H7 (cell line): Measurements from ENCODE around the gene BPGM. TPM values are rescaled to one million over a fixed set of nuclear protein-coding genes. Genes with fewer than 3 reads are reported as not detected.
A peak's percentile ranks its signal among the peaks of the same experiment; 100 is the strongest.
"Not testable (repeated sequence)": the region's sequence is repeated elsewhere in the genome, so short reads cannot be mapped to it uniquely, and the experiment has no call there.

Source experiments
- DNase-seq: peaks from one replicate; pipeline ENCODE4 v3.0.0; 2012
- H3K27me3 ChIP-seq: 2 replicates; pipeline ENCODE4 v1.6.0; 2011; ENCODE audit warnings: mild to moderate bottlenecking, low read length; ENCODE audit not compliant: control insufficient read depth, insufficient read depth
- H3K36me3 ChIP-seq: replicated peaks from 2 replicates; pipeline ENCODE4 v1.5.1; 2011; ENCODE audit warnings: low read length; ENCODE audit not compliant: control insufficient read depth, insufficient read depth
- H3K4me3 ChIP-seq: 2 replicates; pipeline ENCODE4 v1.5.1; 2011; ENCODE audit warnings: low read depth, mild to moderate bottlenecking, control low read depth, low read length, moderate library complexity; ENCODE audit not compliant: insufficient read depth
- total RNA-seq: library from RNA; depleted of rRNA; stranded (reverse); fragments of >200 nt; shearing (Covaris generic); gene quantifications from 2 replicates; pipeline ENCODE4 v1.2.3, GENCODE V29; 2014

The BPGM gene
- total RNA-seq, 1 experiment from 2014 or later, result 14.9 TPM

DNA sequence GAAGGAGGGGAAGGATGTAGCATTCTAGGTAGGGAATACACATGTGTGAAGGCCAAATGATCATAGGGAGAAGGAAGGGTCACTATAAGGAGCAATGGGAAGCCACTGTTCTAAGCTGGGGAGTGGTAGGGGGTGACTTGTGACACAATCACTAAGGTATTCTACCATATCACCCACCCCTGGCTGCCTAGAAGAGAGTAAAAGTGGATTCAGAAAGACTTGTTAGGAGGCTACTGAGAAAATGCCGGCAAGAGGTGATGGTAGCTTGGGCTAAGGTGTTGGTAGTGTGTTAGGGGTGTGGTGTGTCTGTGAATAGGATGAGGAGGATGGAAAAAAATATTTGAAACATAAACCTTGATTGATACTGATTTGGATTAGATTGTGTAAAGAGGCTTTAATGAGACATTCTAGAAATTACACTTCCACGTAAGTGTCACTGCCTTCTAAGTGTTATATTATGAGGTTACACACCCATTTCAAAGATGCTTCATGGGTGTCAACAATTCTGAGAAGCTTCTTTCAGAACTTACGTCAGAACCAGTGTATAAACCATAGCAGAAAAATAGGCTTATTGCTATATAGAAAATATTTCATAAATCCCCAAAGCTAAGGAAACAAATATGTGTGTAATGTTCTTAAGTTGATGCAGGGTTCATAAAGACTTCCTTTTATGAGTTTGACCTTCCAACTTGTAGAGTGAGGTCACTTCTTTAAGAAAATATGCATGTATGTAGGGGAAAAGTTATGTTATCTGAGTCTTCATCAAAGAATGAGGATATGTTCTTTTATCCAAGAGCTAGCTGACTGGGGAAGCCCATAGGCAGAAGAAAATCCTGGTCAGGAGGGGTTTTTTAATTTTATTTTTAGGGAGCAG lies 5.6 kb upstream of the BPGM start:
- Histone ChIP-seq H3K36me3 (no peaks in the 10 kb centered on the region), H3K4me3 (no peak overlapping the region), H3K27me3 (no peaks in the 10 kb centered on the region; the same call in 1 of the 2 replicates)
- DNase-seq, result no peak

DNA sequence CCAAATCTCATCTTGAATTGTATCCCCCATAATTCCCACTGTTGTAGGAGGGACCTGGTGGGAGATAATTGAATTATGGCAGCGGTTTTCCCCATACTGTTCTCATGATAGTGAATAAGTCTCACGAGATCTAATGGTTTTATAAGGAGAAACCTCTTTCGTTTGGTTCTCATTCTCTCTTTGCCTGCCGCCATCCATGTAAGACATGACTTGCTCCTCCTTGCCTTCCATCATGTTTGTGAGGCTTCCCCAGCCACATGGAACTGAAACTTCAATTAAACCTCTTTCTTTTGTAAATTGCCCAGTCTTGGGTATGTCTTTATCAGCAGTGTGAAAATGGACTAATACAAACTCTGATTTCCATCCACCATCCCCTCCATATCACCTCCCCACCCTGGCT lies 4.7 kb upstream of the BPGM start:
- not testable (repeated sequence) for H3K27me3 ChIP-seq, H3K36me3 ChIP-seq, DNase-seq, H3K4me3 ChIP-seq

DNA sequence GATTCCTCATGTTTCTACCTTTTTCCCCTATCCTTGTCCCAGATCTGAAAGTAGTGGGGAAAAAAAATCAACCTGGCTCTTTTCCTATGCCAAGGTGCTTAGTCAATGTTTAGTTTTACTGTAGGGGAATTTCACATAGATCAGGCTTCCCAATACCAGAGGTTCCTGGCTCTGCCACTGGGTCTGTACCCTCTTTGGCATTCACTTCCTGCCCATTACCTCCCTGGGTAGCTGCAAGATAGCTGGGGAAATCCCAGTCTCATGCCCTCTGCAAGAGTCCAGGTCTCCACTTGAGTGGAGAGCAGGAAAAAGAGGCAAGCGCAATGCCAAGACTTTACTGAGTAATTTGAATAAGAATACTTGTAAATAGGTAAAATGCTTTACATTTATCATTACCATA lies 3.5 kb upstream of the BPGM start:
- DNase-seq, result no peak
- no peaks in the 10 kb centered on the region for H3K36me3 ChIP-seq
- no peaks in the 10 kb centered on the region; the same call in 1 of the 2 replicates for H3K27me3 ChIP-seq
- H3K4me3 ChIP-seq, result no peak overlapping the region

DNA sequence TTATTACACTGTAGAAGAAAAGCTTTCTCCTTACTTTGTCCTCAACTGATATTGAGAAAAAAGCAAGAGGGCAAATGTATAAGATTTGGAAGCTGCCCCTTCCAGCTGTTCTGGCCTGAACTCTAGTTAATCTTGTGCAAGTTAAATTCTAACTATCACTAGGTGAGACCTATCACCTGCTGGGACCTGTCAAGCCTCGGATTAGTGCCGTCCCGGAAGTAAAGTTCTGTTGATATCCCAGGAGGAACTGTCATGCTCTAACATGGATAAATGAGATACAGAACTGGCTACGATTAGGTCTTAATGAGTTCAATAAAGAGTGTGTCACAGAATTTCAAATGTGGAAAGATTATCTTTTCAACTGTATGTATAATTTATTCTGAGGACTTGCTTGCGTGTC lies 1.2 kb upstream of the BPGM start:
- Histone ChIP-seq H3K36me3 (no peaks in the 10 kb centered on the region), H3K4me3 (no peak overlapping the region; the same call in 1 of the 2 replicates), H3K27me3 (no peaks in the 10 kb centered on the region; the same call in 1 of the 2 replicates)
- DNase-seq, result no peak

DNA sequence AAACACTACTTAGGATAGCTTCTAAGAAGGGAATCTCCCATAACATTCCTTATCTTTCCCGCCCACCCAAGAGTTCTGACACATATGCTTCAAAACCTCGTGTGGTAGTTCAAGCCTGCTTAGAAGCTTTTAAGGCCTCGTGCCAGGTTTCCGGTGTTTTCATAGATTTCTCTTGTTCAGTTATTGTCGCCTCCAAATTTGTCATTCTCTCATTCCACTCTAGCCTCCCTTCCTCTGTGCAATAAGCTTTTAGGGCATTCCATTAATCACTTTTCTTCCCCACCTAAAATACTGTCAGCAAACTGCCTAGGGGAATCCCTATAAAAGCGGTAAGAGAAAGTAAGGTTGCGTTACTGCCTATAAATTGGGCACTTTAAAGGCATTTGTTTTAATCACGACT lies 718 bp upstream of the BPGM start:
- Histone ChIP-seq H3K27me3 (no peaks in the 10 kb centered on the region), H3K4me3 (peak overlapping the region; percentile 76), H3K36me3 (no peaks in the 10 kb centered on the region)
- DNase-seq, result no peak

DNA sequence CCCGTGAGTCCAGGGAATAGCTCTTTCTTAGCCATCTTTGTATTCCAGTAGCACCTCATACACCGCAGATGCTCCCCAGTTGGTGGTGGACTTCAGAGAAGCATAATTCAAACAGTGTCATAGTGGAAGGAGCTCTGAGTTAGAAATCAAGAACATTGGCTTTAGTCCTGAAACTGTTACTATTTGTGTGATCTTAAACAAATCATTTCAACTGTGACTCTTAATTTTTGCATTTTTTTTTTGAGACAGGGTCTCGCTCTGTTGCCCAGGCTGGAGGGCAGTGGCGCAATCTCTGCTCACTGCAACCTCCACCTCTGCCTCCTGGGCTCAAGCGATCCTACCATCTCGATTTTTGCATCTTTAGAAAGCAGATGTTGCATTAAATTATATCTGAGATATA lies 1.8 kb downstream of the BPGM start:
- no peak for DNase-seq
- Histone ChIP-seq H3K27me3 (no peaks in the 10 kb centered on the region), H3K4me3 (no peak overlapping the region), H3K36me3 (no peaks in the 10 kb centered on the region)

DNA sequence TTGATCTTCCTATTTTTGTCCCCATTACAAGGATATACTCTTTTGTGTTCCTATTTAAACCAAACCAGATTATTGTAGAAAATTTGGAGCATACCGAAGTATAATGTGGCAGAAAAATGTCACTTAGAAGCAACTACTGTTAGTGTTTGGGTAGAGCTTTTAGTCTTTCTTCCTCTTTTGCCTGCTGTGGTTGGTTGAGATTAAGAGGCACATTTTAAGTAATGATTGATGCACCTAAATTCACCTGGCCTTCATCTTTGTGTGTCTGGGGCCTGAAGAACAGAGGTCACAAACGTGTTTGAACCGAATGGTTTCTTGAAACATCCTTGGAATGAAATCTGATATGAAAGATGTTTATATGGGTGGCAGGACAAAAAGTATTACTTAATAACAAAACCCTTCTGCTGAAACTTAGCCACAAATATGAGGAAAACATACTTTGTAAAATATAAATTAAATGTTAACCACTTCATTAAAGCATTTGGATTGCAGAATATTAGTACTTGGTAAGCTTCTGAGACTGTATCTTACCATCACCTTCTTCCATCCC lies 2.6 kb downstream of the BPGM start:
- no peaks in the 10 kb centered on the region for H3K27me3 ChIP-seq
- H3K36me3 ChIP-seq, result no peaks in the 10 kb centered on the region
- no peak for DNase-seq
- H3K4me3 ChIP-seq, result no peak overlapping the region

DNA sequence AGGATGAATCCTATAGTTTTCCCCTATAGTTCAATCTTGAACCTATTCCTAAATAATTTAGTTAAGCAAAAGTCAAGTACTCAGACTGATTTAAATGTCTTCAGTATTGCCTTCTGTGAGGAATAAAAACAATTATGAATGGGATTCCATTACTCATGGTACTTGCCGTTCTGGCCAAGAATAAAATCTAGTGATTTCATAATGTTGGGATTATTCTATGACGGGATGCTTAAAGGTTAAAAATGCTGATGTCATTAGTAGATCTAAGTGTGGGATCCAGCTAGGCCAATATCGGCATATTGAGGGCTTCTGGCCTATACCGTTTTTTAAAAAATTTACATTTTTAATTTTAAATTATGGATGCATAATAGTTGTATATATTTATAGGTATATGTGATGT lies 5.3 kb downstream of the BPGM start:
- Histone ChIP-seq H3K4me3 (no peak overlapping the region), H3K36me3 (no peaks in the 10 kb centered on the region), H3K27me3 (no peaks in the 10 kb centered on the region)
- no peak for DNase-seq

DNA sequence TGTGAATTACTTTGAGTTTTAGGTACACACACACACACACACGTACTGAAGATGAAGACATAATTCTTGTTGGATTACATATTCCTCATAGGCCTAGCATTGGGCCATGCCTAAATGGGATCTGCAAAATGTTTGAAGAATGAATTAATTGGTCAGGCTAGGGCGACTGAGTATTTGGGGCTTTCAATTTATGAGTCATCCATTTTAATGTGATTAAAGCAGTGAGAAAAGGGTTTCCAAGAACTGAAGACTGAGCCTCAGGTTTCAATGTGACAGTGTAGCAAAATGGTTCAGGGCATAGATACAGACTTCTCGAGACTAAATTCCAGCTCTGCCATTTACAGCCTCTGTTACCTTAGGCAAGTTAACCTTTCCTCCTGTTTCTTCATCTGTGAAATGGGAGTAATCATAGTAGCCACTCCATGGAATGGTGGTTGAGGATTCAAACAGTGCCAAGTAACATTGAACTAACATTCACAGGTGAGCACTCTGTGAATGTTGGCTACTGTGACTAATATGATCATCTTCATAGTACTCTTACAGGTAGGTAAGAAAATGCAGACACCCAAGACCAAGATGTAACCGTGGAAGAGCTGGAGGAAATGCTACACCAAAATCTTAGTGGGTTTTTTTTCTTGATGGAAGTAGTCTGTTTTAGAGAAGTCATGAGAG lies 7.6 kb downstream of the BPGM start:
- H3K36me3 ChIP-seq, result no peaks in the 10 kb centered on the region
- H3K27me3 ChIP-seq, result no peaks in the 10 kb centered on the region
- no peak overlapping the region for H3K4me3 ChIP-seq
- no peak for DNase-seq

DNA sequence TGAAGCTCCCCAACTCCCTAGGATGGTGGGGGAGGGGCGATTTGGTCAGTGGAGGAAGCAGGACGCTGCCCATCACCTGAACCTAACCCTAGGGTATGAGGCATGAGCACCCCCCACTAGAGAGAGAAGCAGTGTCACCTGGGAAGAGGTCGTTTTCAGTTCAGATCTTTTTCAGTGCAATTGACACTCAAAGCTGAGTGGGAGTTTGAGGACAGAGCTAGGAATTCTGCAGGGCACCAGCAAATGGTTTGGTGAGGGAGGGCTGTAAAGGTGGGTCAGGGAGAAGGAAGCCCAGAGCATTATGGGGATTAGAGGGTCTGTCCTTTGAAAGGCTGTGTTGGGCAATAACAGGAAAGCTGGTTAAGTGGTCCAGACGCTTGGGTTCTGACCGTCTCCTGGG lies 10.9 kb downstream of the BPGM start:
- Histone ChIP-seq H3K27me3 (no peaks in the 10 kb centered on the region), H3K4me3 (no peak overlapping the region), H3K36me3 (no peaks in the 10 kb centered on the region; the same call in 1 of the 2 replicates)
- DNase-seq, result no peak

DNA sequence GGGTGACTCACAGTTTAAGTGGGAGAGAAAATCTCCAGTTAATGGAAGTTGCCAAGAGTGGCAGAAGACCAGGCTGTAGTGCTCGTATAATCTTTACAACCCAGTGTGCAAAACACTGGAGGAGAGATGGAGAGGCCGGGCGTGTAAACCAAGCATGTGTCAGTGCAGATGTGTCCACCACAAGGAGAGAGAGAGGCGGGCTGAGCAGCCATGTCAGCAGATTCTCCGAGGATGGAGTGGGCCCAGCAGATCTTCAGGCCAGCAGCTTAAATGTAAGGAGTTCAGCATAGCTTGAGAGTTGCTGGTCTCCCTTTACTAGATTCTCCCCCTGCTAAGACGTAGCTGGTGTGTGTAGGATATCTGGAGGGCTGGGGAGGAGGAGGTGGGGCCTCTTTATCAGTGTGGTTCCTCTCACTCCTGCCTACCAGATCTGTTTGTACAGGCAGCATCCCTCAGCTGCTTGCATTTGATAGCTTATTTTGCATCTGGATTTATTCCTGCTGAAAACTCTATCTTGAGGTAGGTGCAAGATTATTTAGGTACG lies 13.7 kb downstream of the BPGM start:
- H3K27me3 ChIP-seq, result no peaks in the 10 kb centered on the region
- H3K36me3 ChIP-seq, result no peaks in the 10 kb centered on the region; the same call in 1 of the 2 replicates
- no peak for DNase-seq
- no peak overlapping the region for H3K4me3 ChIP-seq

DNA sequence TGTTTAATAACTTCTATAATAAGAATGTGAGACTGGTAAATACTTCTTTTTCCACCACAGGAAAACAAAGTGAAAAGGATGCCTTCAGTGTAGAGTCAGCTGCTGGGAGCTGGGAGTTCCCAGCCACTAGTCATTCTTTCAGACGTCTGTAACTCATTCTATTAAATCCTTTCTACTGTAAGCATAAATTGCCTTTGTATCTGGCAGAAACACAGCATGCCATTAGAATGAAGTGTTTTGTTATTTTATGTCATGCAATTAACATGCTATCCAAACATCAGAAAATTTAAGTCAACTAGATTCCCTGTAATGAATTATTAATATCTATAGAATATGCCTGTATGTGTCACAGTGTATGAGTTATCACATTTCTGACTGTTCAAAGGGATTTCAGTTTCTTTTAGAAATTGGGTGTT lies 14.3 kb downstream of the BPGM start:
- no peak for DNase-seq
- Histone ChIP-seq H3K27me3 (no peaks in the 10 kb centered on the region), H3K36me3 (no peaks in the 10 kb centered on the region; the same call in 1 of the 2 replicates), H3K4me3 (no peak overlapping the region)

DNA sequence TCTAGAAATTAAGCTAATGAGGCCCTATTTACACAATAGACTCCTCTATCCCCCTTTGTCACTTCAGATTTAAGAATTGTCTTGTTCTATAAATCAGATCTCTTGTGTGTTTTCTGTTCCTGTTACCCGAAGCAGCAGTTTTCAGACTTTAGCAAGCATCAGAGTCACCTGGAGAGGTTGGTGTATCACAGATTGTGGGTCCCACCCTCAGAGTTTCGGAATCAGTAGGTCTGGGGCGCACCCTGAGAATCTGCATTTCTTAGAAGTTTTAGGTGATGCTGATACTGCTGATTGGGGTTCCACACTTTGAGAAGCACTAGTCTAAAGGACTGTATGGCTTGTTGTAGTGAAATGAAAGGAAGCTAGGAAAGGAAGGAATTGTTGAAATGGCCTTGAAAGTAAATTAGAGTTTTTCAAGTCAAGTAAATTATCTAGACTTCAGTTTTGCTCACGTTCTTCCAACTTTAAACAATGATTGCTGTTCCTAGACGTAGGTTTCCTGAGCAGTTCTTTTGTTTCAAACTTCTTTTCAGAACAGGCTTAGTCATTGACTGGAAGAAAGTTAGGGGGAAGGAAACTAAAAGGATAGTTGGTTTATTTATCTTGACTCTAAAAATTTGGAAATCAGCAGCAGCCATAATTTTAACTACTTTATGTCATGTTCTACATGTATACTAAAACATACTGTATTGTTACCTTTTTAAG lies 15.7 kb downstream of the BPGM start:
- no peak for DNase-seq
- no peak overlapping the region for H3K4me3 ChIP-seq
- no peaks in the 10 kb centered on the region for H3K27me3 ChIP-seq
- no peaks in the 10 kb centered on the region; the same call in 1 of the 2 replicates for H3K36me3 ChIP-seq

DNA sequence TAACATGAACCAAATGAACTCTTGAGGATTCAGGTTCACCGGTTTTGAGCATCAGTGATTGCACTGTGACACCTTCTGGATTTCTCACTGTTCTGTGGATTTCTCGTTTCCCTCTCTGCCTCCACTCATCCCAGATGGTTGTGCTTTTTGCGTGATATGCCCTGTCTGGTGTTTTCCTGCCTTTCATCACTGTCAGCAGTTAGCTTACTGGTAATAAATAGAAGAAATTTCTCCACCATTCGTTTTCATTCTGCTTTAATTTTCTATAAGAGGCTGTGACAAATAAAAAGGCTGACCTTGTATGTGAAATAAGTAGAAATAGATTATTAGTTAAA lies 16.2 kb downstream of the BPGM start:
- Histone ChIP-seq H3K27me3 (no peaks in the 10 kb centered on the region), H3K4me3 (no peak overlapping the region), H3K36me3 (no peaks in the 10 kb centered on the region; the same call in 1 of the 2 replicates)
- DNase-seq, result no peak
